HepG2 (cell line): ENCODE data around the gene FUT1. TPM values are rescaled to one million over a fixed set of nuclear protein-coding genes. Genes with fewer than 3 reads are reported as not detected.

Experiments
- ATAC-seq: fragments of 200-7000 bp; cut with Tn5 transposase; 3 replicates; pipeline ENCODE4 v1.9.1; 2020; ENCODE audit warnings: mild to moderate bottlenecking, moderate library complexity
- BruUV-seq: library from RNA; stranded (reverse); fragments of 400-500 nt; replicated peaks from 2 replicates; lab custom pipeline; 2021; lab: Mats Ljungman, UMichigan
- CTCF ChIA-PET: fragments of 300-600 bp; formaldehyde crosslinking; extraction: SDS; loops from one replicate; lab custom pipeline; 2021; ENCODE audit warnings: low total read pairs, inconsistent platforms, low intra/inter-chr PET ratio; lab: Yijun Ruan, JAX
- POLR2A ChIA-PET: fragments of 350-600 bp; sonication (Branson Sonifier 250); formaldehyde crosslinking; loops from one replicate; lab custom pipeline; 2020; ENCODE audit warnings: antibody characterized with exemption, inconsistent platforms; lab: Yijun Ruan, JAX
- DNase-seq: peaks from one replicate; pipeline ENCODE4 v3.0.0-alpha.2; 2015; ENCODE audit warnings: low spot score
- FAIRE-seq: peaks from 3 replicates; lab custom pipeline; 2011; peaks lifted over from hg19 to GRCh38; lab: Jason Lieb, UNC
- H2AFZ ChIP-seq: one replicate; pipeline ENCODE4 v1.6.1; 2011; ENCODE audit warnings: low read length, inconsistent platforms
- H3K27ac ChIP-seq: fragments of 300-600 bp; 3 replicates; pipeline ENCODE4 v1.8.0; 2011; ENCODE audit warnings: mixed run types, mild to moderate bottlenecking, mixed read lengths, low read length, inconsistent platforms; ENCODE audit not compliant: insufficient read depth; ENCODE audit errors: extremely low read length
- H3K27me3 ChIP-seq, 2 experiments: fragments of 200-600 bp in 1 of 2; 2 replicates in 1 of 2; 3 replicates in 1 of 2; pipeline versions ENCODE4 v1.6.0 to v1.8.0; 2011; ENCODE audit warnings: low read length in 2 of 2, mild to moderate bottlenecking in 2 of 2, moderate library complexity in 2 of 2, inconsistent platforms in 1 of 2; ENCODE audit not compliant: insufficient read depth in 2 of 2, control insufficient read depth in 1 of 2
- H3K36me3 ChIP-seq, 2 experiments: fragments of 200-600 bp in 1 of 2; replicated peaks in 1 of 2; 2 replicates in 1 of 2; 3 replicates in 1 of 2; pipeline versions ENCODE4 v1.5.1 to v1.8.0; 2011; ENCODE audit warnings: low read length in 2 of 2, inconsistent platforms in 1 of 2; ENCODE audit not compliant: insufficient read depth in 2 of 2, control insufficient read depth in 1 of 2
- H3K4me1 ChIP-seq: 2 replicates; pipeline ENCODE4 v1.5.1; 2012; ENCODE audit warnings: low read length, inconsistent platforms; ENCODE audit not compliant: insufficient read depth
- H3K4me2 ChIP-seq: 2 replicates; pipeline ENCODE4 v1.6.0; 2011; ENCODE audit warnings: low read depth, low read length, inconsistent platforms
- H3K4me3 ChIP-seq, 3 experiments: fragments of 200-600 bp in 1 of 3; sonication (generic), shearing (Covaris generic) in 1 of 3; replicated peaks in 1 of 3; 2 replicates each; pipeline ENCODE4 v1.5.1; 2011 to 2016; ENCODE audit warnings: low read length in 3 of 3, inconsistent platforms in 2 of 3, low read depth in 2 of 3, mild to moderate bottlenecking in 2 of 3, control low read depth in 1 of 3, mixed read lengths in 1 of 3; ENCODE audit not compliant: insufficient read depth in 1 of 3
- H3K79me2 ChIP-seq: one replicate; pipeline ENCODE4 v1.6.1; 2011; ENCODE audit warnings: low read length, inconsistent platforms; ENCODE audit not compliant: insufficient read depth
- H3K9ac ChIP-seq: 2 replicates; pipeline ENCODE4 v1.6.0; 2011; ENCODE audit warnings: mild to moderate bottlenecking, low read depth, low read length, inconsistent platforms; ENCODE audit not compliant: insufficient read depth
- H3K9me3 ChIP-seq: 2 replicates; pipeline ENCODE4 v1.5.1; 2012; ENCODE audit warnings: mild to moderate bottlenecking, low read length
- H4K20me1 ChIP-seq: 2 replicates; pipeline ENCODE4 v1.6.0; 2011; ENCODE audit warnings: inconsistent platforms, mild to moderate bottlenecking, low read length, moderate library complexity; ENCODE audit not compliant: insufficient read depth
- ATF1 ChIP-seq: IDR thresholded peaks from 2 replicates; pipeline ENCODE4 v1.6.1; 2016; ENCODE audit warnings: mild to moderate bottlenecking, control low read depth
- ATF7 ChIP-seq, 2 experiments: fragments of 450-650 bp in 1 of 2; sonication (generic) in 1 of 2; formaldehyde crosslinking in 1 of 2; IDR thresholded peaks; 2 replicates each; pipeline versions ENCODE4 v1.4.0 to v1.6.1; 2016 to 2020; ENCODE audit warnings: antibody characterized with exemption in 1 of 2, mild to moderate bottlenecking in 1 of 2, missing genetic modification reagents in 1 of 2
- CREB3 ChIP-seq: sonication (generic); formaldehyde crosslinking; IDR thresholded peaks from 2 replicates; pipeline ENCODE4 v1.5.0; 2020; ENCODE audit warnings: missing genetic modification reagents
- CREBL2 ChIP-seq: sonication (generic); formaldehyde crosslinking; IDR thresholded peaks from 2 replicates; pipeline ENCODE4 v1.8.1; 2023; ENCODE audit warnings: missing genetic modification reagents, mild to moderate bottlenecking, borderline replicate concordance
- GABPA ChIP-seq, 2 experiments: IDR thresholded peaks; 2 replicates each; pipeline ENCODE4 v1.6.1; 2011 to 2016; ENCODE audit warnings: low read depth in 2 of 2, low read length in 1 of 2, missing biosample characterization in 1 of 2, missing genetic modification characterization in 1 of 2
- GATAD1 ChIP-seq: IDR thresholded peaks from 2 replicates; pipeline ENCODE4 v1.6.1; 2016; ENCODE audit warnings: missing genetic modification reagents, missing compliant biosample characterization
- IRF2 ChIP-seq: IDR thresholded peaks from 2 replicates; pipeline ENCODE4 v1.6.1; 2018; ENCODE audit warnings: missing genetic modification reagents, missing compliant biosample characterization
- JUN ChIP-seq: sonication (generic); formaldehyde crosslinking; IDR thresholded peaks from 2 replicates; pipeline ENCODE4 v1.4.0; 2020; ENCODE audit warnings: mild to moderate bottlenecking, missing genetic modification reagents
- KAT7 ChIP-seq: IDR thresholded peaks from 2 replicates; pipeline ENCODE4 v1.6.1; 2018; ENCODE audit warnings: borderline replicate concordance, missing compliant biosample characterization
- MTF1 ChIP-seq: sonication (generic); formaldehyde crosslinking; IDR thresholded peaks from 2 replicates; pipeline ENCODE4 v1.5.0; 2020; ENCODE audit warnings: missing genetic modification reagents
- NFRKB ChIP-seq: fragments of 450-650 bp; IDR thresholded peaks from 2 replicates; pipeline ENCODE4 v1.6.1; 2017
- PREB ChIP-seq: sonication (generic); formaldehyde crosslinking; IDR thresholded peaks from 2 replicates; pipeline ENCODE4 v1.4.0; 2020; ENCODE audit warnings: missing genetic modification reagents
- YEATS4 ChIP-seq: sonication (generic); formaldehyde crosslinking; IDR thresholded peaks from 2 replicates; pipeline ENCODE4 v1.4.0; 2020; ENCODE audit warnings: missing genetic modification reagents, borderline replicate concordance
- ZBTB44 ChIP-seq: sonication (generic); formaldehyde crosslinking; IDR thresholded peaks from 2 replicates; pipeline ENCODE4 v1.4.0; 2020; ENCODE audit warnings: missing genetic modification reagents
- ZNF383 ChIP-seq: sonication (generic); formaldehyde crosslinking; IDR thresholded peaks from 2 replicates; pipeline ENCODE4 v1.4.0; 2020; ENCODE audit warnings: missing genetic modification reagents, mild to moderate bottlenecking, borderline replicate concordance
- ZNF496 ChIP-seq: sonication (generic); formaldehyde crosslinking; IDR thresholded peaks from 2 replicates; pipeline ENCODE4 v1.8.1; 2023; ENCODE audit warnings: mild to moderate bottlenecking, moderate library complexity, missing genetic modification reagents; ENCODE audit not compliant: insufficient replicate concordance
- ZNF562 ChIP-seq: sonication (generic); formaldehyde crosslinking; IDR thresholded peaks from 2 replicates; pipeline ENCODE4 v1.8.0; 2022; ENCODE audit warnings: missing genetic modification reagents, borderline replicate concordance
- ZNF672 ChIP-seq: sonication (generic); formaldehyde crosslinking; IDR thresholded peaks from 2 replicates; pipeline ENCODE4 v1.8.1; 2022; ENCODE audit warnings: missing genetic modification reagents
- ZNF782 ChIP-seq: sonication (generic); formaldehyde crosslinking; IDR thresholded peaks from 2 replicates; pipeline ENCODE4 v1.4.0; 2020; ENCODE audit warnings: missing genetic modification reagents, mild to moderate bottlenecking, borderline replicate concordance
- WGBS: methylation state at CpG from one replicate; pipeline ENCODE4 v1.1.6; 2017; ENCODE audit warnings: low lambda C conversion rate; 5-methylcytosine and 5-hydroxymethylcytosine counted together
- in situ Hi-C: cut with HindIII; loops from 2 replicates; pipeline ENCODE4 v1.10.0; 2017; ENCODE audit warnings: low pct_unique_long_range_greater_than_20kb; ENCODE audit not compliant: extremely low pct_ligation_motif_present
- intact Hi-C: fragments of 100-400 bp; cut with micrococcal nuclease; formaldehyde crosslinking; loops from one replicate; pipeline ENCODE4 v1.10.0; 2022; ENCODE audit not compliant: unreplicated experiment
- polyA plus RNA-seq, 8 experiments: library from polyadenylated mRNA; depleted of rRNA in 3 of 8; stranded (reverse) in 7 of 8; unstranded in 1 of 8; fragments of >200 nt; fragmentation: Illumina TruSeq in 4 of 8; extraction: Trizol in 4 of 8; gene quantifications; 2 replicates each; pipeline versions ENCODE4 v1.2.1 to v1.2.3, GENCODE V29; 2011 to 2016; ENCODE audit warnings: low read depth in 4 of 8, missing spikeins in 1 of 8, mixed read lengths in 1 of 8; ENCODE audit not compliant: insufficient read depth in 1 of 8
- total RNA-seq, 5 experiments: library from RNA; depleted of rRNA; stranded (reverse); fragments of >200 nt; fragmentation: Illumina TruSeq; extraction: Trizol; gene quantifications; 2 replicates each; pipeline ENCODE4 v1.2.3, GENCODE V29; 2016; ENCODE audit warnings: low read depth in 1 of 5

The FUT1 gene
- total and polyA plus RNA-seq, 2 of the 13 experiments (the other 11 are each of a cell fraction or from before 2014, with no cell fraction given) = 0.07 to 1.1 TPM

- TF ChIP-seq ZBTB44 = no peak
- TF ChIP-seq KAT7 (CRISPR knock-in tag) = no peak
- no peak for TF ChIP-seq ZNF496
- no peak for TF ChIP-seq ZNF672
- TF ChIP-seq, all 625 proteins: peak for 0
Observed at GRCh38 chr19:48750771-48751504, 1.5 kb downstream of the FUT1 start (continued).

GRCh38 chr19:48750351-48750750 is 2.1 kb downstream of the FUT1 start:
- ChIA-PET CTCF (no interaction called here), POLR2A (interaction anchor here (1.7 kb wide), 1 partner anchor 12 kb away, joined by 4 read pairs; no protein-coding TSS in a partner anchor)
- 90% methylated on average over 24 of the region's 31 CpGs for WGBS
- H3K4me1 ChIP-seq = peaks cover 29% of the 10 kb centered on the region
- intact Hi-C loops = no loop called here
- H3K79me2 ChIP-seq = no peaks in the 10 kb centered on the region
- H3K4me3 ChIP-seq = no peak overlapping the region
- H3K9ac ChIP-seq = no peak overlapping the region
- H4K20me1 ChIP-seq = no peaks in the 10 kb centered on the region
- no peak for DNase-seq
- H3K27ac ChIP-seq = no peak overlapping the region
- in situ Hi-C loops = no loop called here
- H3K9me3 ChIP-seq = no peaks in the 10 kb centered on the region
- H3K4me2 ChIP-seq = no peak overlapping the region
- no peak for FAIRE-seq
- H2AFZ ChIP-seq = no peak overlapping the region
- no TSS peak for BruUV-seq
- ATAC-seq = no peak
- no peaks in the 10 kb centered on the region for H3K36me3 ChIP-seq
- H3K27me3 ChIP-seq = no peaks in the 10 kb centered on the region; a peak in 1 of 5 replicates
- TF ChIP-seq ZNF782 (CRISPR knock-in tag) (no peak), YEATS4 (no peak), KAT7 (CRISPR knock-in tag) (no peak), NFRKB (no peak), CREBL2 (no peak), CREB3 (CRISPR knock-in tag) (no peak), ATF1 (CRISPR knock-in tag) (no peak), ZNF383 (CRISPR knock-in tag) (no peak), GABPA (IDR thresholded peaks at IDR 0.05; ENCODE audit: low read depth, low read length) (no peak), GABPA (CRISPR knock-in tag; IDR thresholded peaks at IDR 0.05; ENCODE audit: low read depth) (no peak), ATF7 (IDR thresholded peaks at IDR 0.05) (no peak), ATF7 (CRISPR knock-in tag; IDR thresholded peaks at IDR 0.05) (no peak), GATAD1 (CRISPR knock-in tag) (no peak), JUN (no peak), MTF1 (CRISPR knock-in tag) (no peak), ZNF562 (no peak), PREB (CRISPR knock-in tag) (no peak), IRF2 (CRISPR knock-in tag) (no peak)
